ENCODE results near the gene WIPF3.

Gene WIPF3

DNA sequence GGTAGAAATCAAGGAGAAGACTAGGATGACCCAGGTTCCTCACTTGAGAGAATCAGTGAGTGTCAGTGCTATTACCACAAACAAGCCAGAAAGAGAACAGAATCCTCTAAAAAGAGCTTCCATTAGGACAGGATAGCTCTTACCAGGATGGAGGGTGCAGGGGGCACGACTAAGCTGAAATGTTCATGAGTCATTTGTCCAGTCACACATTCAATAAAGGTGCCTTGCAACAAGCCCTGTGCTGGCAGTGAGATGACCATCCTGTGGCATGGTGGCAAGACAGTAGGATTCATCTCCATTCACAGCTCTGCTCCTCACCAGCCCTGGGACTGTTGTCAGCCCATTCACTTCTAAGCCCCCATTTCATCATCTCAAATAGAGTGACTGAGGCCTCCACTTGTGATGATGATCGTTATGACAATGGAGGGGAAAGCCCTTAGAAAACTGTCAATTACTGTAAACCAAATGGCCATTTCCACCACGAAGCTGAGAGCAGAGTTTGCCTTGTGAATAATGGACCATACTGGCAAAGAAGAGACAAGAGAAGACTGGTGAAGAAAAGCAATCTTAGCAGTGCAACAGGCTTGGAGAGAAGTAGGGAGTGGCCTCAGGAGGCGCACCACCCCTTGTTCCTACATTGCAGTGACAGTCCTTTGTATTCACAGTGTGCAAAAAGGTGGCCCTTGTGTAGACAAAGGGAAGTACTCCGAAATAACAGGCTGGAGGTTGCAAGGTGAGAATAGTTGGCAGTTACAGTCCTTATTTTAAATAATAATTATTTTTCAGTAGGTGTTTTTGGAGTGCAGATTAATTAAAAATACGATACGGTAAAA is 9.0 kb upstream of the WIPF3 start:
- H3K36me3 ChIP-seq (ENCODE audit: control insufficient read depth in 1 of 2, insufficient read depth in 2 of 2, low read length in 2 of 2): no peaks in the 10 kb centered on the region
- no peak overlapping the region for H3K9ac ChIP-seq (ENCODE audit: low read length)
- WGBS (ENCODE audit: extremely low coverage, insufficient coverage, insufficient read length): no CpG with 5 or more reads among the region's 7 CpGs

GRCh38 chr7:29798422-29798821 is 7.9 kb upstream of the WIPF3 start:
- Histone ChIP-seq H3K4me1 (ENCODE audit: control insufficient read depth in 1 of 2, insufficient read depth in 2 of 2, low read length in 2 of 2) (no peaks in the 10 kb centered on the region), H2AFZ (ENCODE audit: insufficient read depth, low read length, poor library complexity) (no peak overlapping the region), H3K23ac (ENCODE audit: low read length) (no peak overlapping the region), H3K27ac (ENCODE audit: low read depth, low read length) (no peak overlapping the region), H2BK12ac (ENCODE audit: low read length) (no peak overlapping the region), H3K36me3 (ENCODE audit: control insufficient read depth in 1 of 2, insufficient read depth in 2 of 2, low read length in 2 of 2) (no peaks in the 10 kb centered on the region), H3K9me3 (ENCODE audit: insufficient read depth, low read depth, low read length) (no peaks in the 10 kb centered on the region), H2BK120ac (ENCODE audit: insufficient read depth, low read length, poor library complexity) (no peak overlapping the region), H3K4ac (ENCODE audit: low read depth, low read length) (no peak overlapping the region), H3K9ac (ENCODE audit: low read length) (no peak overlapping the region), H3K79me1 (ENCODE audit: low read length) (no peaks in the 10 kb centered on the region), H4K12ac (ENCODE audit: low read depth, low read length) (no peak overlapping the region), H3K4me2 (ENCODE audit: low read length) (no peak overlapping the region), H3K14ac (ENCODE audit: low read length) (no peak overlapping the region), H3K27me3 (ENCODE audit: insufficient read depth, low read length) (no peaks in the 10 kb centered on the region), H4K8ac (ENCODE audit: low read depth, low read length) (no peak overlapping the region), H2BK5ac (ENCODE audit: low read depth, low read length, poor library complexity) (no peak overlapping the region), H4K91ac (ENCODE audit: low read depth, low read length) (no peak overlapping the region), H3K79me2 (ENCODE audit: control insufficient read depth, insufficient read depth, low read length, poor library complexity) (no peaks in the 10 kb centered on the region), H2AK5ac (ENCODE audit: low read length) (no peak overlapping the region), H3K18ac (ENCODE audit: low read length) (no peak overlapping the region), H3K4me3 (ENCODE audit: low read depth, low read length) (no peak overlapping the region)
- no CpG with 5 or more reads among the region's 5 CpGs for WGBS (ENCODE audit: extremely low coverage, insufficient coverage, insufficient read length)
- DNase-seq: no peak

More for the DNA sequence above, 9.0 kb upstream of the WIPF3 start:
- no peak overlapping the region for H2AK5ac ChIP-seq (ENCODE audit: low read length)
- H4K8ac ChIP-seq (ENCODE audit: low read depth, low read length): no peak overlapping the region
- no peaks in the 10 kb centered on the region for H3K4me1 ChIP-seq (ENCODE audit: control insufficient read depth in 1 of 2, insufficient read depth in 2 of 2, low read length in 2 of 2)
- H2BK5ac ChIP-seq (ENCODE audit: low read depth, low read length, poor library complexity): no peak overlapping the region
- H3K4ac ChIP-seq (ENCODE audit: low read depth, low read length): no peak overlapping the region
- H3K27ac ChIP-seq (ENCODE audit: low read depth, low read length): no peak overlapping the region
- H2BK120ac ChIP-seq (ENCODE audit: insufficient read depth, low read length, poor library complexity): no peak overlapping the region
- no peaks in the 10 kb centered on the region for H3K27me3 ChIP-seq (ENCODE audit: insufficient read depth, low read length)
- H4K12ac ChIP-seq (ENCODE audit: low read depth, low read length): no peak overlapping the region
- H2BK12ac ChIP-seq (ENCODE audit: low read length): no peak overlapping the region
- no peaks in the 10 kb centered on the region for H3K79me1 ChIP-seq (ENCODE audit: low read length)
- H3K14ac ChIP-seq (ENCODE audit: low read length): no peak overlapping the region
- no peak overlapping the region for H4K91ac ChIP-seq (ENCODE audit: low read depth, low read length)
- no peaks in the 10 kb centered on the region for H3K79me2 ChIP-seq (ENCODE audit: control insufficient read depth, insufficient read depth, low read length, poor library complexity)
- DNase-seq: no peak
- no peak overlapping the region for H3K4me3 ChIP-seq (ENCODE audit: low read depth, low read length)
- H3K4me2 ChIP-seq (ENCODE audit: low read length): no peak overlapping the region
- H3K9me3 ChIP-seq (ENCODE audit: insufficient read depth, low read depth, low read length): no peaks in the 10 kb centered on the region
- H2AFZ ChIP-seq (ENCODE audit: insufficient read depth, low read length, poor library complexity): no peak overlapping the region
- no peak overlapping the region for H3K23ac ChIP-seq (ENCODE audit: low read length)
- H3K18ac ChIP-seq (ENCODE audit: low read length): no peak overlapping the region

- Histone ChIP-seq H3K18ac (ENCODE audit: low read length) (no peak overlapping the region), H3K27ac (ENCODE audit: low read depth, low read length) (no peak overlapping the region), H3K4me3 (ENCODE audit: low read depth, low read length) (no peak overlapping the region), H3K4ac (ENCODE audit: low read depth, low read length) (no peak overlapping the region), H3K9ac (ENCODE audit: low read length) (no peak overlapping the region), H3K36me3 (ENCODE audit: control insufficient read depth in 1 of 2, insufficient read depth in 2 of 2, low read length in 2 of 2) (no peaks in the 10 kb centered on the region), H4K91ac (ENCODE audit: low read depth, low read length) (no peak overlapping the region), H2BK120ac (ENCODE audit: insufficient read depth, low read length, poor library complexity) (no peak overlapping the region), H3K4me2 (ENCODE audit: low read length) (no peak overlapping the region), H4K12ac (ENCODE audit: low read depth, low read length) (no peak overlapping the region), H2AFZ (ENCODE audit: insufficient read depth, low read length, poor library complexity) (no peak overlapping the region), H2AK5ac (ENCODE audit: low read length) (no peak overlapping the region), H2BK12ac (ENCODE audit: low read length) (no peak overlapping the region), H3K14ac (ENCODE audit: low read length) (no peak overlapping the region), H4K8ac (ENCODE audit: low read depth, low read length) (no peak overlapping the region), H3K9me3 (ENCODE audit: insufficient read depth, low read depth, low read length) (peaks cover 1% of the 10 kb centered on the region), H3K79me2 (ENCODE audit: control insufficient read depth, insufficient read depth, low read length, poor library complexity) (no peaks in the 10 kb centered on the region), H3K23ac (ENCODE audit: low read length) (no peak overlapping the region), H3K27me3 (ENCODE audit: insufficient read depth, low read length) (peaks cover 14% of the 10 kb centered on the region), H2BK5ac (ENCODE audit: low read depth, low read length, poor library complexity) (no peak overlapping the region), H3K4me1 (ENCODE audit: control insufficient read depth in 1 of 2, insufficient read depth in 2 of 2, low read length in 2 of 2) (peaks cover 0 to 2% of the 10 kb centered on the region in 2 experiments), H3K79me1 (ENCODE audit: low read length) (no peaks in the 10 kb centered on the region)
- no peak for DNase-seq
- WGBS (ENCODE audit: extremely low coverage, insufficient coverage, insufficient read length): no CpG with 5 or more reads among the region's 1 CpG
Measured at GRCh38 chr7:29801929-29802328, 4.4 kb upstream of the WIPF3 start.

DNA sequence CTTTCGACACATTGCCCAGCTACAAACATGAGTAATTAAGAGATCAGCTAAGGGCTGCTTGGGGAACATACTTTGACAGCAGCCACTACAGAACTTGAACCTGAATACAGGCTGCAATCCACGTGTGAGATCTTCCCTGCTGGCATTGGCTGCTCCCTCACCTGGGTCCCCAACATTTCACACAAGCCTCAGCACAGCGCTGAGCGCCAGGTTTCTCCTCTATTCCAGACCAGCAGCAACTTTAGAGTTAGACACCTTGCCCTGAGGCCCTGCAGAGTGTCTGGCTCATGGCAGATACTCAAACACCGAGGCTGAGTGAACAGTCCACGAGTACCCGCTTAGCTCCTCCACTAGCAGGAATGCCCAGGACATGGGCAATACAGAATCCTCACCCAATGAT is 1.3 kb upstream of the WIPF3 start:
- Histone ChIP-seq H3K23ac (ENCODE audit: low read length) (no peak overlapping the region), H3K79me2 (ENCODE audit: control insufficient read depth, insufficient read depth, low read length, poor library complexity) (no peaks in the 10 kb centered on the region), H2AK5ac (ENCODE audit: low read length) (no peak overlapping the region), H2AFZ (ENCODE audit: insufficient read depth, low read length, poor library complexity) (no peak overlapping the region), H3K4me2 (ENCODE audit: low read length) (no peak overlapping the region), H3K27ac (ENCODE audit: low read depth, low read length) (no peak overlapping the region), H2BK120ac (ENCODE audit: insufficient read depth, low read length, poor library complexity) (no peak overlapping the region), H4K91ac (ENCODE audit: low read depth, low read length) (no peak overlapping the region), H2BK12ac (ENCODE audit: low read length) (no peak overlapping the region), H4K12ac (ENCODE audit: low read depth, low read length) (no peak overlapping the region), H3K36me3 (ENCODE audit: control insufficient read depth in 1 of 2, insufficient read depth in 2 of 2, low read length in 2 of 2) (no peaks in the 10 kb centered on the region), H3K18ac (ENCODE audit: low read length) (no peak overlapping the region), H3K4me3 (ENCODE audit: low read depth, low read length) (no peak overlapping the region), H3K14ac (ENCODE audit: low read length) (no peak overlapping the region), H3K4ac (ENCODE audit: low read depth, low read length) (no peak overlapping the region), H3K9ac (ENCODE audit: low read length) (no peak overlapping the region), H3K27me3 (ENCODE audit: insufficient read depth, low read length) (peaks cover 20% of the 10 kb centered on the region), H3K79me1 (ENCODE audit: low read length) (no peaks in the 10 kb centered on the region), H2BK5ac (ENCODE audit: low read depth, low read length, poor library complexity) (no peak overlapping the region), H3K9me3 (ENCODE audit: insufficient read depth, low read depth, low read length) (peaks cover 5% of the 10 kb centered on the region), H3K4me1 (ENCODE audit: control insufficient read depth in 1 of 2, insufficient read depth in 2 of 2, low read length in 2 of 2) (peaks cover 6 to 8% of the 10 kb centered on the region in 2 experiments), H4K8ac (ENCODE audit: low read depth, low read length) (no peak overlapping the region)
- no peak for DNase-seq
- WGBS (ENCODE audit: extremely low coverage, insufficient coverage, insufficient read length): no CpG with 5 or more reads among the region's 7 CpGs
